C1 segment of cervical spinal cord (tissue), 14 donors: ENCODE data around the gene MICALL1.

Experiments
- DNase-seq, 14 donors: peaks; one replicate each; lab custom pipeline; 2025; lab: John Stamatoyannopoulos, UW

MICALL1 gene

GRCh38 chr22:37904572-37905533 is 1.2 kb upstream of the MICALL1 start:
- DNase-seq = peak in 9 of 14 donors; percentile 34 to 84 (median 61)

GRCh38 chr22:37906364-37907008 is 389 bp downstream of the MICALL1 start:
- peak in 3 of 14 donors; percentile 29 to 51 (median 36) for DNase-seq

DNA sequence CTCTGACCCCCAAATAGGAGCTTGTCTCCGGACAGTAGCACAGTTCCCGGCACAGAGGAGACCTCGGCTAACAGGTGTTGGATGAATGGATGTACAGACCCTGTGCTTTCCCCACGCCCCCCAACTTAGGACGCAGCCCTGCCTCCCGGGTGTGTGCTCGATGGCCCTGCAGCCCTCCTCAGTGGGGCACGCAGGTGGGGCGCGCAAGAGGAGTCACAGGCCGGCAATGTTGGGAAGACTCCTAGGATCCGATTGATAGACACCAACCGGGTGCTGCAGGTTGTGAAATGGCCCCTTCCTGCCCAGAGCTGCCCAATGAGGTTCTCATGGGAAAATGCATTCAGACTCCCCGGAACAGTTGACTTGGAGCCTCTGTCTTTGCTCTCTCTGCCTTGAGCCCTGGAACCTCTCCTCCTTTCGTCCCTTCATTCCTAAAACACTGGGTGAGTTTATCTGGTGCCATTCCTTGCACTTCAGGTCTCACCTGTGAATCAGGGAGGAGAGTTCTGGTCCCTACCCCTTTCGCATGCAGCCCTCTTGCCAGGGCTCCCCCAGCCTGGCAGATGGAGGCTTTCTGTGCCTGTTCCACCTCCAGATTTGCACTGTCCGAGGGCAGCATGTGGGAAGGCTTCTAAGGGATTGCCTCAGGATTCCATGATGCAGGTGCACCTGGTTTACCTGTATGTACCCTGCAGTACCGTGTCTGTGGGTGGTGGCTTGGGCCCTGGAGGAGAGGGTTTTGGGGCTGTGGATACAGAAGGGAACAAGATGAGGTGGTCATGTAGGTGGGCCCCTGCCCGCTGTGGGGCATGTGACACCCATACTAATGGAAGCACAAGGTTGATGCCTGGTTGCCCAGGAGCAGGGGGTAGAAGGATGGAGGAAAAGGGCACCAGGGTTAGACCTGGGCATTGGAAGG is 1.2 kb downstream of the MICALL1 start:
- DNase-seq = peak in 1 of 14 donors; percentile 29

DNA sequence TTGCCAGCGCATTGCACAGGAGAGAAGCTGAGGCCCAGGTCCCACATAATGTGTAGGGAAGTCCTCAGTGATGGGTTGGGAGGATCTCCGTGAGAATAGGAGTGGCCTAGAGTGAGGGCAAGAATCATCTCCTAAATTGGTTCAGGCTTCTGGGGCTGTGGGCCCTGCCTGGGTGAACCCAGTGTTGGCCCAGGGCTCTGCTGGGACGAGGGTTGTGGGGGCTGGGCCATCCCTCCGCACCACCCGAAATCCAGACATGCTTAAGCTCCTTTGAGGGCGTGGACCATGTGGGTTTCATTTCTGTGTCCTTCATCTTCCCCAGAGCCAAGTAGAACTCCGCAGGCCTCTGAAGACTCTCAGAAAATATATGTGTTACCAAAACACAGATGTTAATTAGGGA is 3.7 kb downstream of the MICALL1 start:
- DNase-seq = no peak

- peak in 2 of 14 donors; percentile 20 to 39 for DNase-seq
These were observed 5.0 kb downstream of the MICALL1 start for GRCh38 chr22:37910890-37911672.

DNA sequence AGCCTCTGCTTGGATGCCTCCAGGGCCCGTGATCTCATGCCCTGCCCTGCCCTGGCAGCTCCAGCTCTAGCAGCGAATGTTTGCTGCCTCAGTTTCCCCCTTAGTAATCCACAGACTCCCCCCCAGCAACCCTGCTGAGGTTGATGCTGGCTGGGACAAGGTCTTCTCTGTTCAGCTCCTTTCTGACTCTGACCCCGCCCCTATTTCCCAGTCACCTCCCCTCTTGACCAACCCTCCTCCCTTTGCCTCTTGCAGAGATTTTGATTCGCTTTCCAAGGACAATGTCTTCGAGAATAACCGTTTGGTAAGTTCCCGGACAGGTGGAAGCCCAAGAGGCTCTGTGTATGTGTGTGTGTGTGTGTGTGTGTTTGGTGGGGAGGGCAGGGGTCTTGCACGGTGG is 5.6 kb downstream of the MICALL1 start:
- no peak for DNase-seq

DNA sequence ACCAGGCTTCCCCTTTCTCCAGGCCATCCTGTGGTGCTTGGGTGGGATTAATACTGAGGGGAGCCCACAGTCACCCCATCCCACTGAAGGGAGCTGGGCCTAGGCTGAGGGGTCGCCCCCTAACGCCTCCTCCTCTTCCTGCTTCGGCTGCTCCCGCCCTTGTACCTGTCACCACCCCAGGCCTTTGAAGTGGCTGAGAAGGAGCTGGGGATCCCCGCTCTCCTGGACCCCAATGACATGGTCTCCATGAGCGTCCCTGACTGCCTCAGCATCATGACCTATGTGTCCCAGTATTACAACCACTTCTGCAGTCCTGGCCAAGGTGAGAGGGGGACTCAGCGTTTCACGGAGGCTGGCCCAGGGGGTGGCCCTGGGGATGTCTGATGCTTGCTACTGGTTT is 6.1 kb downstream of the MICALL1 start:
- DNase-seq = no peak

DNA sequence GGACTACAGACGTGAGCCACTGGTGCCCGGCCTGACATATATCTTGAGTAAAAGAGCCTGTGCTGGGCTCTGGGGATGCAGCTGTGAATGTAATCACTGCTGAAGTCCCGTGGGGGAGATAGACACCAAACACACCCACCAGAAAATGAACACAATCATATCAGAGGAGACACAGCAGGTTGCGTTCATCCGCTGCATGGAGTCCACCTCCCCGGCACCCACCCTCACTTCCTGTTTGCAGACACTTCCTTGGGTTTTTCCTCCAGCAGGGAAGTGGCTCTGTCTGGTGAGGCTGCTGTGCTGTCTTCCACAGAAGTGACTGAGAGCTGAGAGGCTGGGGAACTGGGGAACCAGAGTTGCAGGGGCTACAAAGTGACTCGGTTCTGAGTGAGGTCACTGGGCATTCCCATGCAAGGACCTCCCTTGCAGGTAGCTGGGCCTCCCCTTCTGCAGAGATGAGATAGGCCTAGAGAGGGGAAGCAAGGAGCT is 7.2 kb downstream of the MICALL1 start:
- no peak for DNase-seq

DNA sequence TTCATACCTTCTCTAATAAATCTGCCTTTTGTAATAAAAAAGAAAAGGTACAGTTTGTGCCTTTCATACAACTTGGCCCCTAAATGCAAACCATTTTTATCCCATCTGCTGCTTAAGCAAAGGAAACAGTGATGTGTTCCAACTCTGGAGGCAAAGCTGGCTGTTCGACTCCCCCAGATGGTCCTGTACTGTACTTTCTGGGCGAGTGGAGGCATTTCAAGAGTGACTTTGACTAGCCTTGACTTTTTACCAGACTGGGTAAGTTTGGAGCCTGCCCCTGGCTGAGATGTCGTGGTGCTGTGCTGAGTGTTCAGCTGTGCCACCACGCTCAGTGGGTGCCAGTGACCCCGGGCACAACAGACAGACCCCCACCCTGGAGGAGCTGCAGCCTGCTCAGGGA is 10.2 kb downstream of the MICALL1 start:
- DNase-seq = no peak

GRCh38 chr22:37917874-37918548 is 11.9 kb downstream of the MICALL1 start:
- DNase-seq = no peak

DNA sequence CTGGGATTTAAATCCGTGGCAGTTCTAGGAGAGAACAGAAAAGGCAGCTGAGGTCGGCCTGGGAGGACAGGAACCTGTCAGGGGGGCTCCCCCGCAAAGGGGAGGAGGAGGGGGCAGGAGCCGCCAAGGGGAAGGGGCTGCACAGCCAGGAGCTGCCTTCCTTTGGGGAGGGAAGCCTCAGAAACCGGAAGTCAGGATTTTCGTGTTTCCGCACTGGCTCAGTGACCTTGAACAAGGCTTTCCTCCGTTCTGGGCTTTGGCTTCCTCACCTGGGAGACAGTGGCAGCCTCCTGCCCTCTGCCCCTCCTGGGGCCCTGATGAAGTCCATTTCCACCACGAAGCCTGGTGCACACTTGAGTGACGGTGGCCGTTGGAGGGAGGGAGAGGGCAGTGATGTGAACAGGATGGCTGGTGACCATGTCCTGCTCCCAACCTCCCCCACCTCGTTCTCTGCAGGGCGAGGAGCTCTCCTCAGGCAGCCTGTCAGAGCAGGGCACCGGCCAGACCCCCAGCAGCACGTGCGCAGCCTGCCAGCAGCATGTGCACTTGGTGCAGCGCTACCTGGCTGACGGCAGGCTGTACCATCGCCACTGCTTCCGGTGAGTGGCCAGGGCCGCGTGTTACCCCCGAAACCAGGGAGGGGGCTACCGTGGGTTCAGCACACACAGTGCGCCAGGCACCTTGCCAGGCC is 12.6 kb downstream of the MICALL1 start:
- no peak for DNase-seq

DNA sequence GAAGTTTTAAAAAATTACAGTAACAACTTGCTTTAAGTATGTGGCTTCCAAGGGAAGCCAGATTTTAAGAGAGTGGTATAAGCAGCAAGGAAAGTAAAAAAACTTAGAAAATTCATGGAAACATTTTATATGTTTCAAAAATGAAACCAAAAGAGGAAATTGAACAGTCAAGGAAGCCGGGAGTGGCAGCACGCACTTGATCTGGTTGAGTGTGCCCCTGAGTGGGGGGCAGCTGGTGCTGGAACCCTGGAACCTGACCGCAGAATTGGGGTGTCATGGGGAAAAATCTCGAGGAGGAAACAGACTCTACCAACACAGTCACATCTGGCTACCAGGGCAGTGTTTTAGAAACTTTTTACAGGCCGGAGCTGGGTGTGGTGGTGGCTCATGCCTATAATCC is 14.0 kb downstream of the MICALL1 start:
- no peak for DNase-seq

GRCh38 chr22:37922191-37922590 is 16.1 kb downstream of the MICALL1 start:
- DNase-seq = no peak

DNA sequence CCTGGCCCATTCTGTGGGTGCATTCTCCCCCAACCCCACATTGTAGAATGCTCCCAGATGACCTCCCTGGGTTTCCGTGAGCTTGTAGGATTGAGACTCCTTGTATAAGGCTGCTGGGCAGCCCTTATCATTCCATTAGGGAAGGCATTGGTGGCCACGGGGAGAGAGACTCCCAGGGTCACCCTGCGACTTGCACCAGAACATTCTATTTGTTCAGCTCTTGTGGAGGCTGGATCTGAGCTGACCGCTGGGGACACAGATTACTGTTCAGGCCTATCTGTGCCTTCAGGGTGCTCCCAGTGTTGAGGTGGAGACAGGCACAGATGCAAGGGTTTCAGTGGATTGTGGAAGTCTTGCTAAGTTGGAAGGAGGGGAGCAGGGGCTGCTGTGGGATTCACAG is 17.8 kb downstream of the MICALL1 start:
- DNase-seq = no peak

- no peak for DNase-seq
These were observed 18.4 kb downstream of the MICALL1 start for GRCh38 chr22:37924386-37925065.

GRCh38 chr22:37925330-37925729 is 19.2 kb downstream of the MICALL1 start:
- no peak for DNase-seq

- no peak for DNase-seq
These were observed 19.7 kb downstream of the MICALL1 start for GRCh38 chr22:37925767-37926166.

GRCh38 chr22:37926358-37926757 is 20.3 kb downstream of the MICALL1 start:
- no peak for DNase-seq
